Kidney tubule cell (primary cell): Measurements from ENCODE around the gene SMC1A.
A peak's percentile ranks its signal among the peaks of the same experiment; 100 is the strongest.
"Not testable (repeated sequence)": the region's sequence is repeated elsewhere in the genome, so short reads cannot be mapped to it uniquely, and the experiment has no call there.

Experiments
- DNase-seq: peaks from one replicate; pipeline ENCODE4 v3.0.0-alpha.2; 2018; ENCODE audit warnings: low spot score

SMC1A gene

GRCh38 chrX:53421772-53422085, 725 bp downstream of the SMC1A start:
- no peak for DNase-seq

- no peak for DNase-seq
These were observed 1.3 kb downstream of the SMC1A start for GRCh38 chrX:53421125-53421524.

- not testable (repeated sequence) for DNase-seq
These were observed 2.1 kb downstream of the SMC1A start for GRCh38 chrX:53420351-53420750.

GRCh38 chrX:53412446-53412845, 10.0 kb downstream of the SMC1A start:
- no peak for DNase-seq

- DNase-seq, result no peak
These were observed 18.9 kb downstream of the SMC1A start for GRCh38 chrX:53403535-53403934.

GRCh38 chrX:53398216-53398615, 24.2 kb downstream of the SMC1A start:
- DNase-seq, result peak; percentile 22

- DNase-seq, result no peak
These were observed 26.7 kb downstream of the SMC1A start for GRCh38 chrX:53395605-53396298.

- no peak for DNase-seq
These were observed 38.9 kb downstream of the SMC1A start for GRCh38 chrX:53383376-53384076.

- DNase-seq, result peak; percentile 59
These were observed 42.7 kb downstream of the SMC1A start for GRCh38 chrX:53379747-53380146.

GRCh38 chrX:53379008-53379710, 43.3 kb downstream of the SMC1A start:
- DNase-seq, result no peak

- DNase-seq, result no peak
These were observed 45.0 kb downstream of the SMC1A start for GRCh38 chrX:53377464-53377863.

GRCh38 chrX:53376888-53377287, 45.6 kb downstream of the SMC1A start:
- no peak for DNase-seq

- no peak for DNase-seq
These were observed 47.5 kb downstream of the SMC1A start for GRCh38 chrX:53374923-53375322.

- DNase-seq, result no peak
These were observed 48.1 kb downstream of the SMC1A start for GRCh38 chrX:53374222-53374820.

GRCh38 chrX:53373307-53373706, 49.1 kb downstream of the SMC1A start:
- DNase-seq, result no peak

- DNase-seq, result not testable (repeated sequence)
These were observed 56.0 kb downstream of the SMC1A start for GRCh38 chrX:53366454-53366853.

GRCh38 chrX:53362449-53362848, 60.0 kb downstream of the SMC1A start:
- no peak for DNase-seq

GRCh38 chrX:53357799-53358530, 64.5 kb downstream of the SMC1A start:
- DNase-seq, result no peak

- DNase-seq, result no peak
These were observed 66.3 kb downstream of the SMC1A start for GRCh38 chrX:53356186-53356585.

GRCh38 chrX:53354669-53355068, 67.8 kb downstream of the SMC1A start:
- no peak for DNase-seq

GRCh38 chrX:53347948-53348347, 74.5 kb downstream of the SMC1A start:
- no peak for DNase-seq
